Activated naive CD8-positive, alpha-beta T cell (primary cell): ENCODE measurements around the gene PTTG1IP.
"Not testable (repeated sequence)": the region's sequence is repeated elsewhere in the genome, so short reads cannot be mapped to it uniquely, and the experiment has no call there.

ENCODE experiments used
- H3K27ac Mint-ChIP-seq: one replicate; pipeline ENCODE4 v1.8.0; 2021; ENCODE audit warnings: mixed read lengths
- H3K27me3 Mint-ChIP-seq: one replicate; pipeline ENCODE4 v1.8.0; 2021; ENCODE audit warnings: mixed read lengths
- H3K36me3 Mint-ChIP-seq: one replicate; pipeline ENCODE4 v1.8.0; 2021; ENCODE audit warnings: mixed read lengths
- H3K4me1 Mint-ChIP-seq: one replicate; pipeline ENCODE4 v1.8.0; 2021; ENCODE audit warnings: low read depth, mixed read lengths
- H3K4me3 Mint-ChIP-seq: one replicate; pipeline ENCODE4 v1.8.0; 2021; ENCODE audit warnings: mild to moderate bottlenecking, mixed read lengths
- H3K9me3 Mint-ChIP-seq: one replicate; pipeline ENCODE4 v1.8.0; 2021; ENCODE audit warnings: low read depth, mixed read lengths

The PTTG1IP gene

DNA sequence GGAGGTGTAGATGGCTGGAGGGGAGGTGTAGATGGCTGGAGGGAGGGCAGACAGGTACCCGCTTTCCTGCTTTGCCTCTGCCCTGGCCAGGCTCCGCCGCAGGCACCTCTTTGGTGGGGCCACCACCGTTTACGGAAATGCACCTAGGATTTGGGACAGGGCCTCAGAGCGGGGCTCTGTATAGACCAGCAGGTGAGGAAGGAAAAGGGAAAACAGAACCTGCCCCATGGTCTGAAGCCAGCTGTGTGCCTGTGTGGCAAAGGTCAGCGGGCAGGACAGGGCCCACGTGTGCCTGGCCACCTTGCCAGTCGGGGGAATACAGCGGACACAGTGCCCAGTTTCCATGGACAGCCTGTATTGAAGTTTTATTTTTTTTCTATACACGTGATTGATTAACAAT, 12.1 kb upstream of the PTTG1IP start:
- H3K4me1 Mint-ChIP-seq, result peaks cover 18% of the 10 kb centered on the region

DNA sequence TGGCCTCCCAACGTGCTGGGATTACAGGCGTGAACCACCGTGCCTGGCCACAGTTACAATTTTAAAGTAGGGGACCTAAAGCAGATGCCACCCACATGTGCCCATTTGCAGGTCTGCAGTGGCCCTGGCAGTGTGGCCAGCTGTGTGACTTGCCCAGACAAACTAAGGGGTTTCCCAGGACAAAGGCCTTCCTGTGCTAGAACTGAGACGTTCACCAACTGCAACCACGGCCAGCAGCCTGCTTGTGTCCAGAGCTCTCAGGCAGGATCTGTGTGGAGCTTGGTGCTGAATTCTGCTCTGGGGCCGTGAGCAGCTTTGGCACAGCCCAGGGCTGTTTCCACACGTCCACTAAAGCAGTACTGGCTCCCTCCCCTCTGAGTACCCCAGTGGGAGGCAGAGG, 10.6 kb upstream of the PTTG1IP start:
- Mint-ChIP-seq H3K4me1 (peaks cover 19% of the 10 kb centered on the region), H3K27me3 (no peaks in the 10 kb centered on the region), H3K4me3 (no peak overlapping the region), H3K27ac (no peak overlapping the region), H3K36me3 (no peaks in the 10 kb centered on the region), H3K9me3 (no peaks in the 10 kb centered on the region)

More for the DNA sequence above, 12.1 kb upstream of the PTTG1IP start:
- no peaks in the 10 kb centered on the region for H3K36me3 Mint-ChIP-seq
- H3K9me3 Mint-ChIP-seq, result no peaks in the 10 kb centered on the region
- no peak overlapping the region for H3K4me3 Mint-ChIP-seq
- no peaks in the 10 kb centered on the region for H3K27me3 Mint-ChIP-seq
- H3K27ac Mint-ChIP-seq, result no peak overlapping the region

DNA sequence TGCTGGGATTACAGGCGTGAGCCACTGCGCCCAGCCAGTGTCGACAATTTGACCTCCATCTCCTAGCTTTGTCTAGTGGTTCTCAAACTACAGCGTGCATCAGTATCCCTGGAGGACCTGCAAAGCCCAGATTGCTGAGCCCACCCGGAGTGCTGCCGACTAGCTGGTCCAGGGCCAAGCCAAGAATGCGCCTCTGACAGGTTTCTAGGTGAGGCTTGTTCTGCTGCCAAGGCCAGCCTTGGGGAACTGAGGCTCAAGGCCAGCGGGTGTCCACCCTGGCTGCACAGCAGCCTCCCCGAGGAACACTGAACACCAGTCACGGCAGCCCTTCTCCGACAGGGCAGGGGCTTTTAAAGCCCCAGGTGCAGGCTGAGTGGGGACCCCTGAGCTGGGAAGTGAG, 9.8 kb upstream of the PTTG1IP start:
- no peaks in the 10 kb centered on the region for H3K36me3 Mint-ChIP-seq
- no peaks in the 10 kb centered on the region for H3K9me3 Mint-ChIP-seq
- no peak overlapping the region for H3K4me3 Mint-ChIP-seq
- no peaks in the 10 kb centered on the region for H3K27me3 Mint-ChIP-seq
- peaks cover 19% of the 10 kb centered on the region for H3K4me1 Mint-ChIP-seq
- no peak overlapping the region for H3K27ac Mint-ChIP-seq

DNA sequence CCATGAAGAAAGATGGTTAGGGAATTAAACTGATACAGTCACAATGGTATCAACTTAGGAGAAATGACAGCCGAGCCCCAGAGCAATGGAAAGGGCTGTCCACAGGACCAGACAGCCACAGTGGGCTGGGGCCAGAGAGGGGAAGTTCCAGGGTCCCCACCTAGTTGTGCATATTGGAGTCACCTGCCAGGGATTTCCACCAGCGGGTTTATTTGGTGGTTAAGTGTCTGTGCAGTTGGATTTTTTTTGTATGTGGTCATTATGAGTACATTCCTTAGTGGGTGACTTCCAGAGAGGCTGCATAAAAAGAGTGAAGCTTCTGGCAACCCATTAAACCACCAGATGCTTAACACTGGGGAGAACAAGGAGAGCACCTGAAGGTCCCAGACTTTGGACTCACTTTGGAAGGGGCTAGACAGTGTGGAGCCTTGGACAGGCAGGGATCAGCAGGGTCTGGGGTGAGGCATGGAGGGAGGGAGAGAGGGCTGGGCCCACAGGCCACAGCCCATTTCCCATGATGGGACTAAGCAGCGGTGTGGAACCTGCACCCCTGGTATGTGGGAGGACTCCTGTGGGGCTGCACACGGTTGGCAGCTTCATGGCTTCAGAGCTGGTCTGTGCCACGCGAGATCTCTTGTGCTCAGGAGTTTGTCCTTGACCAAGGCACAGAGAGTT, 7.8 kb upstream of the PTTG1IP start:
- peaks cover 20% of the 10 kb centered on the region for H3K4me1 Mint-ChIP-seq
- peak overlapping the region; percentile 2 for H3K27ac Mint-ChIP-seq
- no peaks in the 10 kb centered on the region for H3K9me3 Mint-ChIP-seq
- no peaks in the 10 kb centered on the region for H3K27me3 Mint-ChIP-seq
- H3K36me3 Mint-ChIP-seq, result no peaks in the 10 kb centered on the region
- no peak overlapping the region for H3K4me3 Mint-ChIP-seq

DNA sequence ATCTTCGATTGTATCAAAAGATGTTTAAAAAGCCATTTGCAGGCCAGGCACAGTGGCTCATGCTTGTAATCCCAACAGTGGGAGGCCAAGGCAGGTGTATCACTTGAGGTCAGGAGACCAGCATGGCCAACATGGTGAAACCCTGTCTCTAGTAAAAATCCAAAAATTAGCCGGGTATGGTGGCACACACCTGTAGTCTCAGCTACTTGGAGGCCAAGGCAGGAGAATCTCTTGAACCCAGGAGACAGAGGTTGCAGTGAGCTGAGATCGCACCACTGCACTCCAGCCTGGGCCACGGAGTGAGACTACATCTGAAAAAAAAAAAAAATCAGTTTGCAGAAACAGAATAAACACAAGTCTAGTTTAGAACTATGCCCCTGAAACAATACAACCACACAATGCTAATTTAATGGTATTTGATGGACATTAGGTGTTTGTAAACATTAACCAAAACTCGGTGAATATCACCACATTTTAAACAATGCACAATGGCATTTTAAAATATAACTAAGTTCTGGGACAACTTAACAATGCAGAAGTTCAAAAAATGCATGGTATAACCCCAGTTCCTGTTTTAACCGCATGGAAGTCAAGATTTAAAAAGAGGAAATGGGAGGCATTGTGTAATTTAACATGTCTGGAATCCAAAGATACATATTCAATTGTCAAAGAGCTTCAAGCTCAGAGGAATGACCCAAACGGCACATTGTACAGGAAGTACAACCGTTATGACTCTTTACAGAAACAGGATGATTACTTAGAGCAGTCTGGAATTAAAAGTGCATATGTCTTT, 7.1 kb upstream of the PTTG1IP start:
- Mint-ChIP-seq H3K36me3 (no peaks in the 10 kb centered on the region), H3K4me3 (no peak overlapping the region), H3K27me3 (no peaks in the 10 kb centered on the region), H3K4me1 (peaks cover 23% of the 10 kb centered on the region), H3K27ac (peak overlapping the region; percentile 24), H3K9me3 (no peaks in the 10 kb centered on the region)

DNA sequence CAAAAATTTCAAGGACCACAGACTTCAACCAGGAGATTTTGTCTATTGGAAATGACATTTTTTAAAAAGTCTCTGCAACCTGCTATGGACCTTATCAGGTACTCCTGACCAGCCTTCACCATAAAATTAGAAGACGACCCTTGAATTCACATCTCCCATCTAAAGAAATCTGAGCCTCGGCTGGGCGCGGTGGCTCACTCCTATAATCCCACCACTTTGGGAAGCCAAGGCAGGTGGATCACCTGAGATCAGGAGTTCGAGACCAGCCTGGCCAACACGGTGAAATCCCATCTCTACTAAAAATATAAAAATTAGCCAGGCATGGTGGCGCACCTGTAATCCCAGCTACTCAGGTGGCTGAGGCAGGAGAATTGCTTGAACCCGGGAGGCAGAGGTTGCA, 5.7 kb upstream of the PTTG1IP start:
- not testable (repeated sequence) for H3K9me3 Mint-ChIP-seq, H3K4me3 Mint-ChIP-seq, H3K27me3 Mint-ChIP-seq, H3K36me3 Mint-ChIP-seq, H3K27ac Mint-ChIP-seq
- H3K4me1 Mint-ChIP-seq, result peaks cover 34% of the 10 kb centered on the region

DNA sequence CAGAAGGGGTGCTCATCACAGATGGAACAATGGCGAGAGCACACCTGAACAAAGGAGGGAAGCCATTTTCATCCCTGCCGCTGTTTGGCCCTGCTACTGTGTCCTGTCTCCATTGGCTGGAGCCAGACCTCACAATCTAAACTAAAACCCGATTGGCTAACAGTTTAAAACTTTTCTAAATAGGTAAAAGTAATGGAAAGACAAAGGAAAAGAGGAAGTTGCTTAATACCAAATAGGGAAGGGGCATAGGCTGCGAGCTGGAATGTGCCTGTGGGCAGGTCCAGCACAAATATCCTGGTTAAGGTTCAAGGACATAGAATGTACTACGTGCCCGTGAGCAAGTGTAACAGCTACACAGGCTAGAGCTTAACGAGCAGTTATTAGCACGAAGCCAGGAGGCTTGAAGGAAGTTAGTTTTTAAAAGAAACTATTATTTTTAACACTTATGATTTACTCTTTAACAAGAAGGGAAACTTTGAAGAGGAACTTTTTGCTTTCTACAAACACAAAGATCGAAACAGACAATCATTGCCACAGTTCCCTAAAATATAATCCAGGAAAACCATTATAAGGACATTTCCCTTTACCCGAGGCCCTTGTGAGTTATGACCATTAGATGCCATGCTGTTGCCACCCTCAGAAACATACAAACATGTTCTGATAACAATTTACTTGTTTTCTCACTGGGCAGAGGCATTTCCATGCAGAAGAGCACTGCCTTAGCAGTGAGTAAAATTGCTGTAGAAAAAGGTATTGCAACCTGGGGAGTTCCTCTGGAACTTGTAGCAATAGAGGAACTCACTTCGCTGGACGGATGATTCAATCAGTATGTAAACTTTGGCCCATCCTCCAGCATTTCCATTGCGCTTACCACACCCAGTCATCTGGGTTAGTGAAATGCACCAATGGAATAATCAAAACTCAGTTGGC, 4.8 kb upstream of the PTTG1IP start:
- Mint-ChIP-seq H3K9me3 (no peaks in the 10 kb centered on the region), H3K27me3 (no peaks in the 10 kb centered on the region), H3K4me1 (peaks cover 36% of the 10 kb centered on the region), H3K36me3 (no peaks in the 10 kb centered on the region), H3K27ac (no peak overlapping the region), H3K4me3 (no peak overlapping the region)

DNA sequence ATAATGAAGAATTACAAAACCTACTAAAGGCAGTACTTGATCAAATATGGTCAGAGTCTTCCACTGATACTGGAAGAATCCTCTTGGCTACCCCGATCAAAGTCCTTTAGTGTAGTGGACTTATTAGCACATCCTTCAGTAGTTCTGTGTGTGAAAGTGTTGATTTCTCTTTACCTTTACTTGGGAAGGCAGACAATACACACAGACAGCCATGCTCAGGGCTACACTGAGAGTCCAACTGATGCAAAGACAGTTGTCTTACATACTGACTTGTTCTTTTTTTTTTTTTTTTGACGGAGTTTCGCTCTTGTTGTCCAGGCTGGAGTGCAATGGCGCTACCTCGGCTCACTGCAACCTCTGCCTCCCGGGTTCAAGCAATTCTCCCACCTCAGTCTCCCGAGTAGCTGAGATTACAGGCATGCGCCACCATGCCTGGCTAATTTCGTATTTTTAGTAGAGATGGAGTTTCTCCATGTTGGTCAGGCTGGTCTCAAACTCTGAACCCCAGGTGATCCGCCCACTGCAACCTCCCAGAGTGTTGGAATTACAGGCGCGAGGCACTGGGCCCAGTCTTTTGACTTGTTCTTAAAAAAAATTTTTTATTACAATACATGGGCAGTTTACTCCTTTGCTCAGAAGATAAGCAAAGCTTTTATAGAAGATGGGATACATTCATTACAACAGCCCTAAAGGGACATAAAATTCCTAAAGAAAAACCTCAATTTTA, 3.5 kb upstream of the PTTG1IP start:
- H3K4me3 Mint-ChIP-seq, result no peak overlapping the region

DNA sequence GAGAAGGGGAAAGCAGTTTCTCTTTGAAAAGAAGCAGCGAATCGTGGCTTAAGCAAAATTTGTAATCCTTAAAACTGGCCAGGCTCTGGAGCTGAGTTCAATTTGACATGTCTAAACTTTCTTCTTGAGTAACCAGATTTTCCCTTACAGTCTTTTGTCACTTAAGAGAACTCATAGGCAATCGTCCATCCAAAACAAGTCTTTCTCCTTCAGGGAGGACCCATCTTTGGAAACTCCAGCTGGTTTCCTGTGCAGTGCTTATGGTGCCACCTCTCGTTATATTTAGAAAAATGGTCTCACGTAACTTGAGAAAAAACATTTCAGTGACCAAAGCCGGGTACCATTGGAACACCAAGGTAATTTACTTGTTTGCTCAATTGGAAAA, 1.8 kb upstream of the PTTG1IP start:
- H3K4me3 Mint-ChIP-seq, result peak overlapping the region; percentile 87
- H3K36me3 Mint-ChIP-seq, result no peaks in the 10 kb centered on the region
- H3K27me3 Mint-ChIP-seq, result no peaks in the 10 kb centered on the region
- H3K27ac Mint-ChIP-seq, result peak overlapping the region; percentile 58
- H3K9me3 Mint-ChIP-seq, result no peaks in the 10 kb centered on the region
- H3K4me1 Mint-ChIP-seq, result peaks cover 40% of the 10 kb centered on the region

More for the DNA sequence above, 3.5 kb upstream of the PTTG1IP start:
- peaks cover 39% of the 10 kb centered on the region for H3K4me1 Mint-ChIP-seq
- no peaks in the 10 kb centered on the region for H3K36me3 Mint-ChIP-seq
- no peaks in the 10 kb centered on the region for H3K9me3 Mint-ChIP-seq
- no peak overlapping the region for H3K27ac Mint-ChIP-seq
- H3K27me3 Mint-ChIP-seq, result no peaks in the 10 kb centered on the region

DNA sequence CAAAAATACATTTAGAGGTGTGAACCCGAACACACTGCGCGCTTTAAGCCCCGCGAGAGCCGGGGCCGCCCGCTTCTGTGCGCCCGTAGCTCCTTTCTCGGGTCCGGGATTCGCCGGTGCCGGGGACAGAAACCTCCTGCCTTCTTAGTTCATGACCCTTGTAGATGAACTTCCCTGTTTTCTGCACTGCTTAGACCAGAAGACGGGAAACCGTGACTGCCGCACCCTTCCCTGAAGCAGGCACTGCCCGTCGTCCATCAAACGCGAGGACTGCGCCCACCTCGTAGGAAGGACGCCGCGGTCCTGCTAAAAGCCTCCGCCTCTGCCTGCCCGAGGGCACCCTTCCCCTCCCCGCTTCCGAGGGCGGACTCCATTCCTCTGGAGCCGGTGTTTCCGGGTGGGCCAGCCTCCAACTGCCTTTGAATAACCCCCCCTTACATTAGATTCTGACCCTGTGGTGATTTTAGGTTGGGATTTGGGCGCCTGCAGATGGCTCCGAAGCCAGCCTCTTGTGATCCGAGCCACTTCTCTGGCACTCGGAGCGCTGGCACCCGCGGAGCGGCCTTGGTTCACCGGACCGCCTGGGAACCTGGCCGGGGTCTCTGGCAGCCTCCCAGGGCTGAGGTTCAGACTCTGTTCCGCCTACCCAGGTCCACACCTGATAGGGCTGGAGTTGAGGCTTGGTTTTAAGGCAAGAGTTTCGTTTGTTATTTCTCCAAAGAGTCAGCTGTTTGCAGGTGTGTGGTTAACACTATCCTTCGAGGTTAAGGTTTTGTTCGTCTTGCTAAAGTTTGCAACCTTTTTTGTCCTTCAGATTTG, 1.2 kb upstream of the PTTG1IP start:
- H3K36me3 Mint-ChIP-seq, result no peaks in the 10 kb centered on the region
- no peaks in the 10 kb centered on the region for H3K27me3 Mint-ChIP-seq
- peak overlapping the region; percentile 87 for H3K4me3 Mint-ChIP-seq
- H3K9me3 Mint-ChIP-seq, result no peaks in the 10 kb centered on the region
- peak overlapping the region; percentile 58 for H3K27ac Mint-ChIP-seq
- peaks cover 46% of the 10 kb centered on the region for H3K4me1 Mint-ChIP-seq

DNA sequence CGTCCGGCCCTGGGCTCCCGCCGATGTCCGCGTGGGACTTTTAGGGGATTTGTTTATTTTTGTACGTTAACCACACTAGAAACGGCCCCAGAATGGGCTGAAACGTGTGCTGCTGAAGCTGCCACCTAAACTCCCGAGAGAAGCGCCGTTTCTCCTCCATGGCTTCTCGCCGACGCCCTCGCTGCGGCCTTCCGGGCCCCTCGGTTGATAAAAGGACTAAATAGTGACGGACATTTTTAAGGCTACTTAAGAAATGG, 678 bp upstream of the PTTG1IP start:
- peaks cover 50% of the 10 kb centered on the region for H3K4me1 Mint-ChIP-seq
- peak overlapping the region; percentile 58 for H3K27ac Mint-ChIP-seq
- H3K36me3 Mint-ChIP-seq, result no peaks in the 10 kb centered on the region
- no peaks in the 10 kb centered on the region for H3K9me3 Mint-ChIP-seq
- H3K4me3 Mint-ChIP-seq, result peak overlapping the region; percentile 87
- H3K27me3 Mint-ChIP-seq, result no peaks in the 10 kb centered on the region

DNA sequence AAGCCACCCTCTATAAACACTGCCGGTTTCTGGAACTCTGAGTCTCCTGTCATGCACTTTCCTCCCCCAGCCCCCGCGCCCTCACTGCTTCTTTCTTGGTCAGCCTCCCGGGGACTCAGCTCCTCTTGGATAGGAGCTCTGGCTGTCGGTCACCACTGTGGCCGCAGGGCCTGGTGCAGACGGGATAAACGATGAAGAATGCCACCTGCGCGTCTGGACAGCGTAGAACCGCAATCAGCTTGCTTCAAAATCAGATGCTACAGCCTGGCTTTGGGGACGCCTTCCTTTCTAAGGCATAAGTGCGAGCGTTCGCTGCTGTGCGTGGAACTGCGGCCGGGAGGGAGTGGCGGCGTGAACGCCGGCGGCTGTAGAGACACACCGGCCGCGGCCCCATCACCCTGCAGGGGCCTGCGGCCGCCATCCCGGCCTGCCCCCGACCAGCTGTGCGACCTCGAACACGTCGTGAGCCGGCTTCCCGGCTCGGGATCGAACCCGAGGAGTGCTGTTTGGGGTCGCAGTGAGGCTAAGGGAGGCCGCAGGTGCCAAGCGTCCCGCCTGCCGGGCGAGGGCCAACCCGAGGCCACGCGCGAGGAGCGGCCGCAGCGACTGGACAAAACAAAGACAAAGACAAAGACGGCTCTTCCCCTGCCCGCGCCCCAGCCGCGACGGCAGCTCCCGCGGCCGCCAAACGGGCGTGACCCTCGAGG, 688 bp downstream of the PTTG1IP start:
- H3K4me3 Mint-ChIP-seq, result peak overlapping the region; percentile 93
- H3K27me3 Mint-ChIP-seq, result no peaks in the 10 kb centered on the region
- peaks cover 63% of the 10 kb centered on the region for H3K4me1 Mint-ChIP-seq
- H3K9me3 Mint-ChIP-seq, result no peaks in the 10 kb centered on the region
- H3K36me3 Mint-ChIP-seq, result peaks cover 3% of the 10 kb centered on the region
- H3K27ac Mint-ChIP-seq, result peak overlapping the region; percentile 89

DNA sequence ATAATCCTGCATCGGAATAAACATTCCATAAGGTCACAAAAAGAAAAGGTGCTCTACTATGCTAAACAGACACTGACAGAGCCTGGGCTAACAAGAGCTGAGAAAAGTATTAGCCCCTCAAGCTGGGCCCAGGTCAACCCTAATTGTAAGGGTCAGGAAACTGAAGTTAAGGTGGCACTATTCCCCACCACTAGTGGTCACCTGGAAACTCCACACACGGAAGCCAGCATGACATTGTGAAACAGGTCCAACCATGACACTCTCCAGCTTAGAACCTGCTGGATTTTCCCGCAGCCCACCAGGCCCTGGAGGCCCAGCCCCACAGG, 1.2 kb downstream of the PTTG1IP start:
- Mint-ChIP-seq H3K9me3 (no peaks in the 10 kb centered on the region), H3K4me1 (peaks cover 68% of the 10 kb centered on the region)

More for the DNA sequence above, 1.2 kb downstream of the PTTG1IP start:
- peak overlapping the region; percentile 93 for H3K4me3 Mint-ChIP-seq
- peak overlapping the region; percentile 89 for H3K27ac Mint-ChIP-seq
- no peaks in the 10 kb centered on the region for H3K27me3 Mint-ChIP-seq
- H3K36me3 Mint-ChIP-seq, result peaks cover 3% of the 10 kb centered on the region
